Pulmonary artery endothelial cell (primary cell): ENCODE measurements around the gene BLOC1S4. TPM values are rescaled to one million over a fixed set of nuclear protein-coding genes. Genes with fewer than 3 reads are reported as not detected.

Source experiments
- DNase-seq: peaks from one replicate; pipeline ENCODE4 v3.0.0-alpha.2; 2011; ENCODE audit warnings: low read depth, low spot score
- total RNA-seq: library from RNA; depleted of rRNA; stranded (reverse); fragments of >200 nt; gene quantifications from 2 replicates; pipeline ENCODE4 v1.2.3, GENCODE V29; 2014

BLOC1S4 gene
- total RNA-seq, 1 donor from 2014 or later, result 16.9 TPM

DNA sequence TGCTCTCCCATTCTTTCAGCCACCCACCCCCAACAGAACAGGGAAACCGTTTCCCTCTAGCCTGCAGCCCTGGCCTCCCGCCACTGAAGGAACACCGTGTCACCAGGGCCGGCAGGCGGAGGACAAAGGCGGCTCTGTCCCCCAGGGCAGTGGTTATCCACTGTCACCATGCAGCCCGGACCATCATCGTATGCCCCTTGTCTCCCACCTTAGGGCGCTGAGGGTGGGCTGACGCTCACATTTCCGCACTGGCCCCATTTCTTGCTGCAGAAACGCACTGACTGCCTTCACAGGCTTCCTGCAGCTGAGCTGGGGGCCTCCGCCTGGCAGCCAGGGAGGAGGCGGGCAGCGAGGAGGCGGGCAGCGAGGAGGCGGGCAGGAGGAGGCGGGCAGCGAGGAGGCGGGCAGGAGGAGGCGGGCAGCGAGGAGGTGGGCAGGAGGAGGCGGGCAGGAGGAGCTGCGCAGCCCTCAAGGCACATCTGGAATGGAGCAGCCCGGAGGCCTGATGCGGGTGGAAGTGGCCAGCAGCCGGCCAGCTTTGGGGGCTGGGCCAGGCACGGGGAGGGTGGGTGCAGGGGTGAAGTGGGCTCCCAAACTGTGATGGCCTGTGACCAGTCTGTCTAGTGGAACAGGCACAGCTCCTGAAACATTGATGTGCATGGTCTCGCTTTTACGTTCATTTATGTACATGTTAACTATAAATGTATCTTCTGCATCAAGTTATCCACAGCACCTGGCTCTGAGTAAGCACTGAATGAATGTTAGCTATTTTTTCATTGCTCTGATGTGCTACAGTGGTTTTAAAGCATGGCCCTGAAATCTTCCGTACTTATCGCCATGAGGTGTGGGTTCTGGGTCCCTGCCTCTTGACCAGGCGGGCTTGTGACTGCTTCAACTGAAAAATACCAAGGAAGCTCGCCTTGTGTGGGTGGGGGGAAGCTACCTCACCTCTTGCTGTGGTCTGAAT lies 46.0 kb downstream of the BLOC1S4 start:
- no peak for DNase-seq

DNA sequence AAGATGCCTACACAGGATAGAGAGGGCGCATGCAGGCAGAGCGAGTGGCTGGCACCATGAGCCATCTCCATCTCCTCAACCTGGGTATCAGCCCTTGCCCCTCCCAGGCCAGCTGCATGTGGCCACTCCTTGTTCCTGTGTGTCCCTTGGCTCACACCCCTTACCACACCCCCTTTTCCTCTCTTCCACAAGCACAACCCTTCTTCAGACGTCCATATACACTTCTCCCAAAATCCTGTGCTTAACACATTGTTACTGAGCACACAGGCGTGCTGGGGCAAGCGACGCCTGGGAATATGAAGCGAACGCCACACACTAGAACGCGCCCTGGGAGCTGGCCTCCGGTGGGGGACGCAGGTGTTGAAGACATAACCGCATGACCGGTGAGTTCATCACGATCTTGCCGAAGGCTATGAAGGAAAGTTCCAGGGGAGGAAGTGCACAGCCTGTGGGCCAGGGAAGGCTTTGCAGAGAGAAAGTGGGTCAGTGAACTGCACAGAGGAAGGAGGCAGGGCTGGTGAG lies 47.4 kb downstream of the BLOC1S4 start:
- DNase-seq, result no peak

DNA sequence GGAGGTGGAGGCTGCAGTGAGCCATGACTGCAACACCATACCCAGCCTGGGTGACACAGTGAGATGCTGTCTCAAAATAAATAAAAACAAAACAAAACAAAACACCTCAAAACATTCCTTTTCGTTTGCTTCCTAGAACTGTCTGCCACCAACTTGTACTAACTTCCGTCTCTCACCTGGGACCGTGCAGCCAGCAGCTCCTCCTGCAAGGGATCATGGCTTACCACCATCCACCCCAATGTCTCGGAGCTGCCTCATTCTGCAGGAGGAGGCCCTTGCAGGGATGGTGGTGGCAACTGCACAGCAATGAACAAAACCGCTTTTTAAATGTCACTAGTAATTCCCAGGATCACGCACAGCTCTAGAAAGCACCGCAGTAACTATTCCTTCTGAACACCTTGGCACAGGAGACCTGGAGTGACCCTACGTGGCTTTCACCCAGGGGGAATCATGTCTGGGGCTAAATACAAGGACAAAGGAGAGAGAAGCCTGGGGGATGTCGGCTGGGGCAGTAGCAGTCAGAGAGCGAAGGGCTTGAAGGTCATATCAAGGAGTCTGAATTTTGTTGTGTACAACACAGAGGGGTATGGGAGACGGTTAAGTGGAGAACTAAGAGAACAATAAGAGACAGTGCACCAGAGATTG lies 49.1 kb downstream of the BLOC1S4 start:
- DNase-seq, result no peak

DNA sequence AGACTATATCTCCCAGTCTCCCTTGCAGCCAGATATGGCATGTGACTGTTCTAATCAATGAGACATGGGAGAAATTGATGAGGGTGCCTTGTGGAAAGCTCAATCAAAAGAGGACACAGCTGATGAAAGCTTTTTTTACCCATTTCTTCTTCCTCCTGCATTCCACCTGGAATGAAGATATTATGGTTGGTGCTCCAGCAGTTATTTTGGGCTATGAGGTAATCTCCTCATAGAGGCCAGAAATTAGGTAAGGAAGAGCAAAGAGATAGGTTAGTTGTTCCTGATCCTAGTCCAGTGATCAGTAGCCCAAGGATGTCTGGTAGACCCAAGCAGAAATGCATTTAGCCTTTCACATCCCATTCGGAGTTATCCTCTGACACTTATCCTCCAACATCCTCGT lies 49.7 kb downstream of the BLOC1S4 start:
- DNase-seq, result no peak

Other genes starting within 250 kb of the BLOC1S4 start
- gene PPP2R2C, start 243.6 kb upstream of the BLOC1S4 start, total RNA-seq, result 0.04 TPM in 1 of 2 replicates, not detected in the other
- gene MAN2B2, start 141.0 kb upstream of the BLOC1S4 start, total RNA-seq, result 15.3 and 16.3 TPM in 2 replicates
- gene MRFAP1, start 75.5 kb upstream of the BLOC1S4 start, total RNA-seq, result 184 and 194 TPM in 2 replicates
- 0.07 TPM in 1 of 2 replicates, not detected in the other for gene S100P, start 22.3 kb upstream of the BLOC1S4 start, total RNA-seq
- gene MRFAP1L1, start 6.3 kb upstream of the BLOC1S4 start, total RNA-seq, result 53.3 and 59.1 TPM in 2 replicates
- 17.5 and 18.8 TPM in 2 replicates for gene KIAA0232, start 66.6 kb downstream of the BLOC1S4 start, total RNA-seq
- 33.6 and 36.7 TPM in 2 replicates for gene TBC1D14, start 193.7 kb downstream of the BLOC1S4 start, total RNA-seq